ENCODE results near the gene ZNF365. TPM values are rescaled to one million over a fixed set of nuclear protein-coding genes. Genes with fewer than 3 reads are reported as not detected.
"Not testable (repeated sequence)": the region's sequence is repeated elsewhere in the genome, so short reads cannot be mapped to it uniquely, and the experiment has no call there.

Gene ZNF365
- total RNA-seq, 4 donors from 2014 or later: 0.27 to 0.83 TPM; not detected in 2

- peak overlapping the region in 3 of 4 donors; percentile 49 to 60 (median 52) for H3K4me3 ChIP-seq
- no peak for TF ChIP-seq POLR2A (IDR thresholded peaks at IDR 0.05)
- TF ChIP-seq, protein P1, sequence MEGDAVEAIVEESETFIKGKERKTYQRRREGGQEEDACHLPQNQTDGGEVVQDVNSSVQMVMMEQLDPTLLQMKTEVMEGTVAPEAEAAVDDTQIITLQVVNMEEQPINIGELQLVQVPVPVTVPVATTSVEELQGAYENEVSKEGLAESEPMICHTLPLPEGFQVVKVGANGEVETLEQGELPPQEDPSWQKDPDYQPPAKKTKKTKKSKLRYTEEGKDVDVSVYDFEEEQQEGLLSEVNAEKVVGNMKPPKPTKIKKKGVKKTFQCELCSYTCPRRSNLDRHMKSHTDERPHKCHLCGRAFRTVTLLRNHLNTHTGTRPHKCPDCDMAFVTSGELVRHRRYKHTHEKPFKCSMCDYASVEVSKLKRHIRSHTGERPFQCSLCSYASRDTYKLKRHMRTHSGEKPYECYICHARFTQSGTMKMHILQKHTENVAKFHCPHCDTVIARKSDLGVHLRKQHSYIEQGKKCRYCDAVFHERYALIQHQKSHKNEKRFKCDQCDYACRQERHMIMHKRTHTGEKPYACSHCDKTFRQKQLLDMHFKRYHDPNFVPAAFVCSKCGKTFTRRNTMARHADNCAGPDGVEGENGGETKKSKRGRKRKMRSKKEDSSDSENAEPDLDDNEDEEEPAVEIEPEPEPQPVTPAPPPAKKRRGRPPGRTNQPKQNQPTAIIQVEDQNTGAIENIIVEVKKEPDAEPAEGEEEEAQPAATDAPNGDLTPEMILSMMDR (IDR thresholded peaks at IDR 0.05): no peak
- H3K4me1 ChIP-seq: peaks cover 0 to 9% (median 4%) of the 10 kb centered on the region in 4 donors
- no peaks in the 10 kb centered on the region for H3K36me3 ChIP-seq
- no peaks in the 10 kb centered on the region for H3K9me3 ChIP-seq
- H3K27ac ChIP-seq: no peak overlapping the region
- H3K27me3 ChIP-seq: peaks cover 0 to 13% of the 10 kb centered on the region in 2 donors
- DNase-seq: no peak
These were observed 552 bp upstream of the ZNF365 start for GRCh38 chr10:62373639-62373994.

DNA sequence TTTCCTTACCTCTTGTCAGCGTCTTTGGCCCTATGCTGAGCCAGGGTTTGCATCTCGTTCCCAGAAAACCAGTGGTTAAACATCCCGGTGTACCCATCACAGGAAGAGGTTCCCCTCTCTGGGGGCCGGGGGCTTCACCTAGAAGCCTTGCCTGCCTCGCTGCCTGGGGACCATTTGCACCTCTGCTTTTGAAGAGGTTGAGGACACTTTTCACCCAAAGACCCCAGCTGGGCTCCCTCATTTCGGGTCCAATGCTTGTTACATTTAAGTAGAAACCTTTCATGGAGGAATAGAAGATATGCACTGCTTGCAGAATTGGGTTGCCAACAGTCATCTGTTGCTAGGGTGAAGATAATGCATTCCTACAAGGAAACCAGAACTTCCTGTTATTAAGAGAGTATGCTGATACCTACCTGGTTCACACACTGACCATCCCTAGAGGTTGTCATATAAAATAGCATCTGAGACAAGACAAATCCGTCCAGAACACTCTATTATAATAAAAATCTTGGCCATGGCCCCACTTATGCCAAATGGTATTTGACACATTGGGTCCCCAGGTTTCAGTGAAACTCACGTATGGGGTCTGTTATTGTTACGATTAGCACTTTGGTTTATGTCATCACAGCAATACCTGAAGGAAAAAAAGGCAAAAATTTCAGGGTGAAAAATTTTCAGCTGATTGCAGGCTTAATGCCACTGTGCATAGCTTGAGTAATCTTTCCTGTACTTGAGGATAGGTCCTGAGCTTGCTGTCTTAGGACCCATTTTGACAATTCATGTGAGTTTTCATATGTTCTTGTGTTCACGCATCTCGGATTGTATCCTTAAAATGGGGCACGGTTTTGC is 917 bp downstream of the ZNF365 start:
- TF ChIP-seq POLR2A (IDR thresholded peaks at IDR 0.05): no peak
- TF ChIP-seq, protein P1 (IDR thresholded peaks at IDR 0.05): no peak
- H3K27me3 ChIP-seq: peaks cover 0 to 13% of the 10 kb centered on the region in 2 donors
- no peak for DNase-seq
- no peaks in the 10 kb centered on the region for H3K9me3 ChIP-seq
- H3K27ac ChIP-seq: no peak overlapping the region
- no peak overlapping the region for H3K4me3 ChIP-seq
- no peaks in the 10 kb centered on the region for H3K36me3 ChIP-seq
- H3K4me1 ChIP-seq: peaks cover 0 to 9% (median 4%) of the 10 kb centered on the region in 4 donors

DNA sequence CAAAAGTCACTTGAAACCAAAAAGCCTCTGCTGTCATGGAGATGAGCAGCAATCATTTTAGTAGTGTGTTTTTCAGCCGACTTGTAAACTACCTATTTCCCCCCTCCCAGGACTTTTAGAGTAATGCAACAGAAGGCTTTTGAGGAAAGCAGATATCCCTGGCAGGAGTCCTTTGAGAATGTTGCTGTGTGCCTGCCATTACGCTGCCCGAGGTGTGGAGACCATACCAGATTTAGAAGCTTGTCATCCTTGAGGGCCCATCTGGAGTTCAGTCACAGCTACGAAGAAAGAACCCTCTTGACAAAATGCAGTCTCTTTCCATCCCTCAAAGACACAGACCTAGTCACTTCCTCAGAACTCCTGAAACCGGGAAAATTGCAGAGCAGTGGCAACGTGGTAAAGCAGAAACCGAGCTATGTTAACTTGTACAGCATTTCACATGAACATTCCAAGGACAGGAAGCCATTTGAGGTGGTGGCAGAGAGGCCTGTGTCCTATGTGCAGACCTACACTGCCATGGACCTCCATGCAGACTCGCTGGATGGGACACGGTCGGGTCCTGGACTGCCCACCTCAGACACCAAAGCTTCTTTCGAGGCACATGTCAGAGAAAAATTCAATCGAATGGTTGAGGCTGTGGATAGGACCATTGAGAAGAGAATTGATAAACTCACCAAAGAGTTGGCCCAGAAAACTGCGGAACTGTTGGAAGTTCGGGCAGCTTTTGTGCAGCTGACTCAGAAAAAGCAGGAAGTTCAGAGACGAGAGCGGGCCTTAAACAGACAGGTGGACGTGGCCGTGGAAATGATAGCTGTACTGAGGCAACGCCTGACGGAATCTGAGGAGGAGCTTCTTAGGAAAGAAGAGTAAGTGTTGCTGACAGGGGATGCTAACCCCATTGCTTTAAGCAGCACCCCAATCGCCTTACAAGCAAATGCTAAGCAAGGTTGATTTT is 2.2 kb downstream of the ZNF365 start:
- Histone ChIP-seq H3K27ac (no peak overlapping the region), H3K27me3 (peaks cover 0 to 13% of the 10 kb centered on the region in 2 donors), H3K4me1 (peaks cover 0 to 9% (median 4%) of the 10 kb centered on the region in 4 donors), H3K36me3 (no peaks in the 10 kb centered on the region), H3K4me3 (no peak overlapping the region), H3K9me3 (no peaks in the 10 kb centered on the region)
- DNase-seq: no peak
- TF ChIP-seq, protein P1 (IDR thresholded peaks at IDR 0.05): no peak
- TF ChIP-seq POLR2A (IDR thresholded peaks at IDR 0.05): no peak

- DNase-seq: no peak
- Histone ChIP-seq H3K36me3 (no peaks in the 10 kb centered on the region), H3K4me3 (no peak overlapping the region), H3K4me1 (peaks cover 0 to 9% (median 4%) of the 10 kb centered on the region in 4 donors), H3K27ac (no peak overlapping the region), H3K27me3 (peaks cover 0 to 13% of the 10 kb centered on the region in 2 donors), H3K9me3 (no peaks in the 10 kb centered on the region)
- TF ChIP-seq, protein P1 (IDR thresholded peaks at IDR 0.05): no peak
- TF ChIP-seq POLR2A (IDR thresholded peaks at IDR 0.05): no peak
These were observed 2.9 kb downstream of the ZNF365 start for GRCh38 chr10:62377026-62377415.

DNA sequence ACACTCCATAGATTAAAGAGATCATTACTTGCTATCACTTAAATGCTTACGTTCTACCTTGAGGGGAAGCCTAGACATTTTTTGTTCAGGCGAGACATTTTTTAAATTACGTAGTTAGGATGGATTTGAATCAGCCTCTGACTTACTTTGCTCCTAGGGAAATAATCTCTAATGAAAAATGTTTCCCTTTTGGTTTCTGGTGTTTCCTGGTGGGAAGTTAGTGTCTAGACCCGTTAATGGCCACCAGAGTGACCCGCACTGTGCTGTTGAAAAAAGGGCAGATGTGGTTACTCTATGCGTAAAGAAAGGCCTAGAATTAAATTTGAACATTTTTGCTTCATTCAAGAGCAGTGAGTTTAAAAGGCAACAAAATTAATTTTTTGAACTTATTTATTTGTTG is 3.8 kb downstream of the ZNF365 start:
- no peak for DNase-seq
- TF ChIP-seq POLR2A (IDR thresholded peaks at IDR 0.05): no peak
- TF ChIP-seq, protein P1 (IDR thresholded peaks at IDR 0.05): no peak
- Histone ChIP-seq H3K9me3 (no peaks in the 10 kb centered on the region), H3K27me3 (peaks cover 0 to 13% of the 10 kb centered on the region in 2 donors), H3K36me3 (no peaks in the 10 kb centered on the region), H3K4me3 (no peak overlapping the region), H3K4me1 (peaks cover 0 to 9% (median 4%) of the 10 kb centered on the region in 4 donors), H3K27ac (no peak overlapping the region)

DNA sequence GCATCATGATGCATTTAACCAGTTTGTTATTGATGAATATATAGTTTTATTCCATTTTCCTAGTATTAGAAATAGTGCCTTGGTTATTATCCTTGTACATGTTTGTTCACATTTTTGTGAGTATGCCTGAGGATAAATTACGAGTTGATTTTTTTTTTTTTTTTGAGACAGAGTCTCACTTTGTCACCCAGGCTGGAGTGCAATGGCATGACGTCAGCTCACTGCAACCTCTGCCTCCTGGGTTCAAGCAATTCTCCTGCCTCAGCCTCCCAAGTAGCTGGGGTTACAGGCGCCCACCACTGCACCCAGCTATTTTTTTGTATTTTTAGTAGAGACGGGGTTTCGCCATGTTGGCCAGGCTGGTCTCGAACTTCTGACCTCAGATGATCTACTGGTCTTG is 4.7 kb downstream of the ZNF365 start:
- H3K27ac ChIP-seq, H3K4me3 ChIP-seq, H3K4me1 ChIP-seq, H3K36me3 ChIP-seq, H3K9me3 ChIP-seq, H3K27me3 ChIP-seq, DNase-seq: not testable (repeated sequence)
